ENCODE measurements around the gene NEDD8.
A peak's percentile ranks its signal among the peaks of the same experiment; 100 is the strongest.

NEDD8 gene

DNA sequence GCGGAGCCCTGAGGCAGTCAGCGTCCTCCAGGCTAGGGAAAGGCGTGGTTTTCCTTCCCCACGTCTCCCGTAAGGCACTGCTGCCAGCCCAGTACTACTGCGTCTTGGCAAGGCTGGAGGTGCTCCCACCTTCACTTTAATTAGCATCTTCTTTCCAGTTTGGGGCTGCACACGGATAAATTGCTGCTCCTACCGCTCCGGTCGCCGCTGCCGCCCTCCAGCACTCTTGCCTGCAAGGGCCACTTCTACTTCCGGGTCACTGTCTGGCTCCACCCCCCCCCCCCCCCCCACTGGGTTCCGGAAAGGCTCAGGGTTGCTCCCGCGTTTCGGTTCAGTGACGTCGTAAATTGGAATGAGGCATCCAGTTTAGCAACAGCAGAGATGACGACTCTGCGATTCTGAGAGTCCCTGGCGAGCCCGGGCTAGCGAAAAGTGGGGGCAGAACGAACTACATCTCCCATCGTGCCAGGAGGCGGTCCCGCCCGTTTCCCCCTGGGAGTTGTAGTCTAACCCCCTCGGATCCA lies at the start of gene NEDD8:
Gene NEDD8, minus strand, starts transcription at position 247 of the 524 bp plus-strand sequence. Its CDS starts 100 bp downstream, at position 147.
- Mint-ChIP-seq H3K4me1 (peaks cover 25 to 43% of the 10 kb centered on the region in 2 donors), H3K27ac (peak within 1 kb of the TSS; percentile 93)
- ATAC-seq (replicated peaks): peak; percentile 83 to 85

DNA sequence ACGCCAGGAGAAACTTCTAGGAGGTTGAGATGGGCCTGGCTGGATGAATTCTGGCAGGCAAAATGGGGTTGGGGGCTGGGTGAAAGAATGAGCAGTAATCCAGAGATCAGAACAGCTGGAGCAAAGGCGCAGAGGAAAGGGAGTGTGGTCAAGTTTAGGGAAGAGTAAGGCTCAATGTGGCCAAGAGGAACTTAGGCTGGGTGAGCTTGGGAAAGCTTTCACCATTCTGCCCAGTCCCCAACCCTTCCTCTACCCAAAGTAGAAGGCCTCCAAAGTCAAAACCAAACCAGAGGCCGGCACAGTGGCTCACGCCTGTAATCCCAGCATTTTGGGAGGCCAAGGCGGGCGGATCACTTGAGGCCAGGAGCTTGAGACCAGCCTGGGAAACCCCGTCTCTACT lies 49.5 kb upstream of the NEDD8 start:
- peaks cover 12 to 15% of the 10 kb centered on the region in 2 donors for H3K36me3 Mint-ChIP-seq
- ATAC-seq (replicated peaks): no peak
- peaks cover 7 to 8% of the 10 kb centered on the region in 2 donors for H3K9me3 Mint-ChIP-seq
- H3K4me1 Mint-ChIP-seq: peaks cover 54 to 69% of the 10 kb centered on the region in 2 donors
- H3K27ac Mint-ChIP-seq: no peak overlapping the region
- H3K4me3 Mint-ChIP-seq: no peak overlapping the region
- no peaks in the 10 kb centered on the region for H3K27me3 Mint-ChIP-seq
- DNase-seq: no peak

More for the DNA sequence above, at the start of gene NEDD8:
- peak within 1 kb of the TSS; percentile 91 to 93 for H3K4me3 Mint-ChIP-seq
- peaks cover 20 to 32% of the 10 kb centered on the region in 2 donors for H3K36me3 Mint-ChIP-seq
- H3K9me3 Mint-ChIP-seq: no peaks in the 10 kb centered on the region
- DNase-seq: peak; percentile 87
- H3K27me3 Mint-ChIP-seq: no peaks in the 10 kb centered on the region

DNA sequence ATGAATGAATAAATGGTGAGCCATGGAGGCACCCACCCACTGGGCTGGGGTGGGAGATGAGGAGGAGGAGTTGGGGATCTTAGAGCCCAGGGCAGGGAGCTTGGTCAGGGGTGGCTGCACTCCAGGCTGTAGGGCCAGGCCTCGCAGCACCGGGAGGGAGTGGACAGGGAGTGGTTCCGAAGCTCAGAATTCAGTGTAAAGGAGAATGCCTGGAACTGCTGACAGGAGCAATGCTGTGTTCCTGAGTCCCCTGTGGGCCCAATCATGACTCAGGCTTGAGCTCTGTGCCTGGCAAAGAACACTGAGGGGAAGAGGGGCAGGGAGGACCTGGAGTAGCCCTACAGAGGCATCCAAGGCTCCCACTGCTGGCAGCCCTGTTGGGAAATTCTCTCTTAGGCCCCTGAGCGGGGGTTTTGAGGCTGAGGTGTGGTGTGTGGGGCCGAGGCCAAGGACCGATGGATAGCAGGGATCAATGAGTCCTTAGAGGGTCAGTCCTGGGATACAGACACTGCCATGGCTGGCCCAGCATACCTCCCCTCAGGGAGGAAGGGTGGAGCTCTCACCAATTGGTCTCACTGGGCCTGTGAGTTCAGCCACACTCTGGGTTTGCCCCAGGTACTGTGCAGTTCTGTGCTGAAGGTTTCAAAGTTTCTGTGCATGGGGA lies 48.8 kb upstream of the NEDD8 start:
- H3K4me1 Mint-ChIP-seq: peaks cover 56 to 72% of the 10 kb centered on the region in 2 donors
- peak overlapping the region; percentile 91 for H3K27ac Mint-ChIP-seq

DNA sequence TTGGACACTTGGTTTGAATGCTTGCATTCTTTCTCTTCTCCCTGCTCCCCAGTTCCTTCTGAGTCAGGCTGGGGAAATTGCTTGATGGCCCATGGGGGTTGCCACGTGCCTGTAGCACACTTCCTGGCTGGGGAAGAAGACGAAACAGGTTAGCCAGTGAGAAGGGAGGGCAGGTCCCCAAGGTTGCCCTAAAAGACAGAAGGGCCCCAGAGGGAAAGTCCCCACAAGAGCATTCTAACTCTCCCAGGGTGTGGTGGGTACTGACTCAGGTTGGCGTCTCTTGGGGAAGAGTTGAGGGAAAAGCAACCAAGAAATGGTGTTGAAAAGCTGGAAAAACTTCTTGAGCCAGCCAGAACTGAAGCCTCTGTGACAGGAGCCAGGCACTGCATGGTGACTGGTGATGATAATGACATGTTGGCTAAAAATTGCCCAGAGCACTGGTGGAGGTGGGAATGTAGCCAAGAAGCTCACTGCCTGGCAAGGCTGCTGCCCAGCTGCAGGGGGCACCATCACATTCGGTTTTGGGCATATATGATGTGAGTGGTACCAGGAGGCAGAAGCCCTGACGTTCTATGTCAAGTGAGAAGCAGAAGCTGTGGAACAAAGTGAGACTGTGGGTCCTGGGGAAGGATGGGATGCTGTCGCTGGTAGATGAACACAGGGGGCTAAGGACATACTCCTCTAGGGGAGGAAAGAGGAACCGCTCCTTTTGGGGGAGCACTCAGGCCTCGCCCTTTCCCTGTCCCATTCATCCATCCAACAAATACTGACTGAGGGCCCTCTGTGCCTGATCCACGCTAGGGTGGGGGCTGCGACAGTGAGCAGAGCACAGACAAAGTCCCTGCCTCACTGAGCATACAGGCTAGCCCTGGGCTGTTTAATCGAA lies 47.4 kb upstream of the NEDD8 start:
- Mint-ChIP-seq H3K4me1 (peaks cover 62 to 76% of the 10 kb centered on the region in 2 donors), H3K4me3 (peak overlapping the region; percentile 8 to 36), H3K27ac (peak overlapping the region; percentile 81), H3K27me3 (no peaks in the 10 kb centered on the region), H3K9me3 (peaks cover 7 to 8% of the 10 kb centered on the region in 2 donors), H3K36me3 (peaks cover 8 to 15% of the 10 kb centered on the region in 2 donors)
- peak; percentile 89 for ATAC-seq (replicated peaks)
- DNase-seq: peak; percentile 67

More for the DNA sequence above, 48.8 kb upstream of the NEDD8 start:
- peaks cover 9 to 15% of the 10 kb centered on the region in 2 donors for H3K36me3 Mint-ChIP-seq
- no peak overlapping the region for H3K4me3 Mint-ChIP-seq
- peaks cover 7 to 8% of the 10 kb centered on the region in 2 donors for H3K9me3 Mint-ChIP-seq
- no peaks in the 10 kb centered on the region for H3K27me3 Mint-ChIP-seq
- no peak for ATAC-seq (replicated peaks)
- DNase-seq: no peak

DNA sequence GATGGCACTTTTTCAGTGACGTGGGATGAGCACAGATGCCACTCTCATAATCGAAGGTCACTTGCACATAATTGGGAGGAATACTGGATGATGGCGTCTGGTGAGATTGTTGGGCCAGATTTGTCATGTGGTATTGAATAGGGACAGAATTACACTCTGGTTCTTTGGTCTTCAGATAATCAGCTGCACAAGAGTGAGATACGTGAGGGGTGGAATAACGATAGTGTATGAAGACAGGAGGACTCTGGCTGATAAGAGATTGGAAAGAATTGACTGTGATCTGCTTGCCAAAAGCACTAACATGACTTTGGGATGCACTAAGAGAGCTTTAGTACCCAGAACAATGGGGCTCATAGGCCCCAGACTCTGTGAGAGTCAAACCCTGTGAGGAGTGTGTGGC lies 46.3 kb upstream of the NEDD8 start:
- Mint-ChIP-seq H3K9me3 (peaks cover 7 to 8% of the 10 kb centered on the region in 2 donors), H3K27me3 (no peaks in the 10 kb centered on the region), H3K27ac (peak overlapping the region; percentile 81), H3K4me1 (peaks cover 65 to 87% of the 10 kb centered on the region in 2 donors), H3K4me3 (peak overlapping the region in 1 of 2 donors; percentile 0), H3K36me3 (peaks cover 8 to 15% of the 10 kb centered on the region in 2 donors)
- DNase-seq (no peak), ATAC-seq (replicated peaks) (no peak)

DNA sequence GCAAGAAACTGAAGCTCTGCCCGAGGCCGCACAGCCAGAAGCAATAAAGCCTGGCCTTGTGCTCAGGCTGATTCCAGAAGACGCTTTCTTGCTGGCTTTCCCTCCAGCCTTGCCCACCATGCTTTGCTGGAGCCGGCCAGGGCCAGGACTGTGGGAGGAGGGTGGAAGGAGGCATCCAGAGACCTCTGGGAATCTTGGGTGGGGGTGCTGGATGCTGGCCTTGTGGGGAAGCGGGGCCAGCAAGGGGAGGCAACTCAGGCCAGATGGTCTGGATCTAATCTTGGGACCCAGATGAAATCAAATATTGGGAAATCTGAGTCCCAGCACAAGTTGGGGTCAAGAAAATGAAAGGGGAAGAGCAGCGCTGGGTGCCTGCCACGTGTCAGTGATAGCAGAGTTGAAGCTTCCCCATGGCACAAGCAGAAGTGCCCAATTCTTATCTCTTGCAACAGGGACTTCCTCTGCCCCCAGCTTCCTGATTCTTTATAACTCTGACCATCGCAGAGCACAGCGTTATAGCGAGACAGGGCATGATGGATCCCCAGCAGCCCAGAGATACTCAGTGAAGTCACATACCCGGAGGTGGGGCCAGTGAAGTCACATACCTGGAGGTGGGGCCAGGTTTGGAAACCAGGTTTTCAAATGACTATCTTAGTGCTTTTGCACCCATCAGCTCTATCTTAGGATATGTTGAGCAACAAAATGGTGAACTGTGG lies 45.6 kb upstream of the NEDD8 start:
- peaks cover 8 to 15% of the 10 kb centered on the region in 2 donors for H3K36me3 Mint-ChIP-seq
- ATAC-seq (replicated peaks) (peak; percentile 9 to 13), DNase-seq (peak; percentile 21)
- H3K27me3 Mint-ChIP-seq: no peaks in the 10 kb centered on the region
- peak overlapping the region; percentile 81 for H3K27ac Mint-ChIP-seq
- peaks cover 70 to 93% of the 10 kb centered on the region in 2 donors for H3K4me1 Mint-ChIP-seq
- peak overlapping the region; percentile 18 to 22 for H3K4me3 Mint-ChIP-seq
- H3K9me3 Mint-ChIP-seq: peaks cover 7 to 8% of the 10 kb centered on the region in 2 donors

DNA sequence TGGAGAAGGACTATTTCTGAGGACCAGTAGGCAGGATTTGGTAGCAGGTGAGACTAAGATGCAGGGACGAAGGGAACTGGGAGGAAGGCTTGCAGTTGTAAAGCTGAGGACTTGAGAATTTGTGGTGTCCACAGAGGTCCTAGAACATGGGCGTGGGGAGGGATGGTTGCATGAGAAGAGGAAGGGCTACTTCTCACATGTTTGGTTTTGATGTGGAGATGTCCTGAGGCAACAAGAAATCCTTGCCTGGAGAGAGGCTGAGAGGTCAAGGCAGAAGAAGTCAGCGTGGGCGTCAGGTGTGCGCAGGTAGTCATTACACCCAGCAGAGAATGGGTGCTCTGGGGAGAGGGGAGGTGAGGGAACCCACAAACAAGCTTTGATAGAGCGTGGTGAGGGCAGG lies 44.9 kb upstream of the NEDD8 start:
- Mint-ChIP-seq H3K4me1 (peaks cover 73 to 93% of the 10 kb centered on the region in 2 donors), H3K4me3 (peak overlapping the region; percentile 2 to 39), H3K27ac (peak overlapping the region; percentile 81), H3K27me3 (no peaks in the 10 kb centered on the region), H3K36me3 (peaks cover 8 to 18% of the 10 kb centered on the region in 2 donors), H3K9me3 (peaks cover 7 to 8% of the 10 kb centered on the region in 2 donors)
- ATAC-seq (replicated peaks): no peak
- no peak for DNase-seq

DNA sequence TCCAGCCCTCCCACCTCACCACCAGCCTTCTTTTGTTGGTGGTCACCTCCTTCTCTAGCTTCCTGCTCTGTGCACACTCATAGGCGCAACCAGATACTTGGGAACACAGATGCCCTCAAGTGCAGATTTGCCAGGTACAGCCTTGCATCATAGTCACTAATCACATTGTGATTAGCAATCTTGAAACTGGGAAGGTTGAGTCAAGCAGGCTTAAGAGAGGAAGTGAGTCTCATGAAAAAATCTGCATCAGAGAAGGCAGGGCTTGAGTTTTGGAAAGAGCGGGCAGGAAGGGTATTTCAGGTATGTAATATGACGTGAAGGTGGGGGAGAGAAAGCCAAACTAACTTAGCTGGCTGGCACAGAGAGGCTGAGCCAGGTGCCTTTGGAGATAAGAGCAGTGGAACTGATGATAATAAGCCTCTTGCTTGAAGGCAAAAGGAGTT lies 42.0 kb upstream of the NEDD8 start:
- H3K36me3 Mint-ChIP-seq: peaks cover 13 to 22% of the 10 kb centered on the region in 2 donors
- H3K4me1 Mint-ChIP-seq: peaks cover 55 to 77% of the 10 kb centered on the region in 2 donors
- H3K27me3 Mint-ChIP-seq: no peaks in the 10 kb centered on the region
- peak overlapping the region; percentile 77 for H3K27ac Mint-ChIP-seq
- H3K9me3 Mint-ChIP-seq: peaks cover 7 to 8% of the 10 kb centered on the region in 2 donors
- H3K4me3 Mint-ChIP-seq: peak overlapping the region; percentile 22 to 25
- DNase-seq: peak; percentile 66
- ATAC-seq (replicated peaks): peak; percentile 67 to 72

DNA sequence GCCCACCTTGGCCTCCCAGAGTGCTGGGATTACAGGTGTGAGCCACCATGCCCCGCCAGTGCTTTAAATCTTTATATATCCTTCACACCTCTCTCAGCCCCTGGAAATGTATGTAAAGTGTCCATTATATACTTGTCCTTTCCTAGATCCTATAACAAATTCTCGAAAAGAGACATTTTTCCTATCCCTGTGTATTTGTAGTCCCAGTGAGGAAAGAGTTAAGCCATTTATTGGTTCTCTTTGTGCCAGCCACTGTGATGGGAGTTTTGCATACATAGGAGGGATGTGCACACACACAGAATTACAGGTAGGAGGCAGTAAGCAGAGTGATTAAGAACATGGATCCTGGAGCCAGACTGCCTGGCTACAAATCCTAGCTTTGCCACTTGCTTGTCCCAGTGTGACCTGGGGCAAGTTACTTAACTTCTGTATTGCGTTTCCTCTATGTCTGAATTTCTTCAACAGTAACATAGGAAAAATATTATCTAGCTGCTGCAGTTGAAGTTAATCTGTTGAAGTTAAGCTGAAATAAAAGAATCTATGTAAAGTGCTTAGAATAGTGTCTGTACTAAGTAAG lies 41.3 kb upstream of the NEDD8 start:
- peaks cover 51 to 71% of the 10 kb centered on the region in 2 donors for H3K4me1 Mint-ChIP-seq
- H3K36me3 Mint-ChIP-seq: peaks cover 13 to 24% of the 10 kb centered on the region in 2 donors
- no peak for DNase-seq
- no peak for ATAC-seq (replicated peaks)
- no peaks in the 10 kb centered on the region for H3K27me3 Mint-ChIP-seq
- H3K9me3 Mint-ChIP-seq: peaks cover 5% of the 10 kb centered on the region in 2 donors
- H3K27ac Mint-ChIP-seq: peak overlapping the region; percentile 77
- no peak overlapping the region for H3K4me3 Mint-ChIP-seq

DNA sequence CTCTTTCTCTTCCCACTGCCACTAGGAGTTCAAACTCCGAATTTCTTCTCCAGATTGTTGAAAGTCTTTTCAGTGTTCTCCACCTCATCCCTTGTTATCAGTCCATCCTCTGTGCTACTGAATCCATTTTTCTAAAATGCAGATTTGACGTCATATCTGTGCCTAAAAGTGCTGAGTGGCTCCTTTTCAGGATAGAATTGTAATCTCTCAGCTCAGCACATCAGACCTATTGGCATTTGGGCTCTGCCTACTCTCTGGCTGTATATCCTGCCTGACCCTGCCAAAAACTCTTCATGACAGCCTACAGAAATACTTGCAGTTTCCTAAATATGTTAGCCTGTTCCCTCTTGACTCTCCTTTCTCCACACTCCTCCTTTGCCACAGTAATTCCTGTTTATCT lies 40.3 kb upstream of the NEDD8 start:
- H3K9me3 Mint-ChIP-seq: no peaks in the 10 kb centered on the region
- peaks cover 40 to 60% of the 10 kb centered on the region in 2 donors for H3K4me1 Mint-ChIP-seq
- peak overlapping the region; percentile 92 for H3K27ac Mint-ChIP-seq
- no peaks in the 10 kb centered on the region for H3K27me3 Mint-ChIP-seq
- peaks cover 11 to 23% of the 10 kb centered on the region in 2 donors for H3K36me3 Mint-ChIP-seq
- ATAC-seq (replicated peaks): no peak
- peak overlapping the region; percentile 26 to 27 for H3K4me3 Mint-ChIP-seq
- DNase-seq: no peak

DNA sequence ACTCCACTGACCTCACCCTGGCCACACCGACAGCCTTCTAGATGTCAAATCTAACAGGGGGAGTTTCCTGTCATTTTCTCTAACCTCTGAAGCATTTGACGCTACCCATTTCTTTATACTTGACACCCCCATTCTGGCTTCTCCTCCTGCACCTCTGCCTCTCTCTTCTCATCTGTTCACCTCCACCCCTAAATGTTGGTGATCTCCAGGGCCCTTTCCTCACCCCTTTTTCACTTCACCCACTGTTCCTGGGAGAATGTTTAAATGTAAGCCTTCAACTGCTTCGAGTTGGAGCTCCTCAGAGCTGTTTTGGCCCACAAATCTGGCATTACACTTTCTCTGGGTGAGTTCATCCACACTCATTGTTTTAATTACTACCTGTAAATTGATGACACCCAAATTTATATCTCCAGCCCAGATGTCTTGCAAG lies 39.7 kb upstream of the NEDD8 start:
- H3K27ac Mint-ChIP-seq: peak overlapping the region; percentile 92
- H3K9me3 Mint-ChIP-seq: no peaks in the 10 kb centered on the region
- H3K27me3 Mint-ChIP-seq: no peaks in the 10 kb centered on the region
- H3K4me1 Mint-ChIP-seq: peaks cover 38 to 54% of the 10 kb centered on the region in 2 donors
- ATAC-seq (replicated peaks) (no peak), DNase-seq (no peak)
- H3K36me3 Mint-ChIP-seq: peaks cover 17 to 25% of the 10 kb centered on the region in 2 donors
- peak overlapping the region; percentile 93 to 95 for H3K4me3 Mint-ChIP-seq

DNA sequence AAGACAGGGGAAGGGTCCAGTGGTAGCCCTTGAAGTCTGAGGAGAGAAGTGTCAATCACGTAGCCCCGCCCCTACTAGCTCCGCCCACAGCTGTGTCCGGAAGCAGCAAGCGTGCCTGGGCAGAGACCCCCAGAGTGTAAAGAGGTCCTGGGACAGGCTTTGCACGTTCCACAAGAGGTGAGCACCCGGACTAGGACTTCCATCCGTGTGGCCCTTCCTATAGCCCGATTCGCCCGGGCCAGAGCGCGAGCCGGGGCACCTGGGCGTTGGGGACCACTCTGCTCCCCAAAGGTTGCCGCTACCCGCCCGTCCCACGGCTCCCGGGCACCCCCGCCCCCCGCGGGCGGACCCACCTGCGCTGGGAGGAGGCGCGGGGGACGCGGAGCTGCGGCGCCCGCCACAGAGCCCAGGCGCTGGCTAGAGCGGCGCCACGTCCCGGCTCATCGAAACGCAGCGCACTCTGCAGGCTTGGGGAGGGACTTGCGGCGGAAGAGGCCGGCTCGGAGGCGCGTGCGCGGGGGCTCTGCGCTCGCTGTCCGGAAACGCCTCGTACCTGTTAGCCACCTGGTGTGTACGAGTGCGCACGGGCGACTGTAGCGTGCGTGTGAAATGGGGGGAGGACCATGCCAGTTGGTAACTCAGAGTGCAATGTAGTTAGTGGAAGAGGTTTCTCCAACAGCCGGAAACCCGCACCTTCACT lies 39.1 kb upstream of the NEDD8 start, which contains the start of gene RABGGTA:
Gene RABGGTA, minus strand, starts transcription at position 464 of the 700 bp plus-strand sequence. CDS start 482 bp downstream, outside the sequence.
- Mint-ChIP-seq H3K27ac (peak within 1 kb of the TSS; percentile 92), H3K27me3 (no peaks in the 10 kb centered on the region), H3K4me1 (peaks cover 35 to 49% of the 10 kb centered on the region in 2 donors), H3K9me3 (no peaks in the 10 kb centered on the region), H3K36me3 (peaks cover 23 to 29% of the 10 kb centered on the region in 2 donors), H3K4me3 (peak within 1 kb of the TSS; percentile 93 to 95)
- peak; percentile 85 to 89 for ATAC-seq (replicated peaks)
- DNase-seq: peak; percentile 89
